Nucleus accumbens (tissue), 56 donors: ENCODE measurements around the gene AGBL4.

ENCODE experiments used
- DNase-seq, 56 donors: peaks; one replicate each; lab custom pipeline; 2025; lab: John Stamatoyannopoulos, UW

Gene AGBL4

GRCh38 chr1:48789903-48790302 is 1233.9 kb downstream of the AGBL4 start:
- DNase-seq, result no peak

- DNase-seq, result no peak
Observed at GRCh38 chr1:48785869-48786268, 1237.9 kb downstream of the AGBL4 start.

GRCh38 chr1:48784301-48784700 is 1239.5 kb downstream of the AGBL4 start:
- DNase-seq, result no peak

GRCh38 chr1:48777219-48777895 is 1246.4 kb downstream of the AGBL4 start:
- peak in 6 of 56 donors; percentile 5 to 35 (median 15) for DNase-seq

DNA sequence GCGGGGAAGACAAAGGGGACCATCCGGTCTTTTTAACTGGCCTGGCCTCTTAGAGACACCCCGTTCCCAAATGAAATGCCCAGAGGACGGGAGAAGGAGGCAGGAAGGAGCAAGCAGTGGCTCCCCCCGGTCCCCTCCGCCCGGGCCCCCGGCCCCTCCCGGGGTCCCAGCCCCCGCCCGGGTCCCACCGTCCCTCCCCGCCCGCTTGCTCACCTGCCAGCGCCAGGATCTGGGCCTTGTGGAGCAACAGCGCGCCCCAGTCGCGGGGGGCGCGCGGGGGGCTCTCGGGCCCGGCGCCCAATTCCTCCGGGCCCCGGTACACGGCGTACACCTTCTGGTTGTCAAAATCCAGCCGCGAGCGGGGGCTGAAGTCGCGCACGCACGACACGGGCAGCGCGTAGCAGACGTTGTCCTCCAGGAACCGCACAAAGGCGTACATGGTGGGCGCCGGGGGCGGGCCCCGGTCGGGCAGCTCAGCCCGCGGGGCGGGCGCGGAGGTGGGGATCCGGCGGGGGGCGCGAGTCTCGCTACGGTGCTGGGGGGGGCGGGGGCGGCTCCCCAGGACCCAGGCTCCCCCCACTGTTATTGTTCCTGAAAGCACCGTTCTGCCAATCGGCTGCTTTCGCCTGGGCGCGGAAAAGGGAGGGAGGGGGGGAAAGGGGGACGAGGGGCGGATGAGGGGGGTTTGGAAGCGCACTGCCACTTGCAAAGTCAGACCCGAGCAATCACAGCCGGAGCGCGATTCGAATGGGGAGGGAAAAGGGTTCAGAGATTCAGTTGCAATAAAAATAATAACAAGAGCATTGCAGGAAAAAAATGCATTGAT is 1247.1 kb downstream of the AGBL4 start, which contains the start of gene BEND5:
Gene BEND5, minus strand, starts transcription at position 499 of the 826 bp plus-strand sequence. Its CDS starts 60 bp downstream, at position 439.
- DNase-seq, result peak in 55 of 56 donors; percentile 22 to 88 (median 67)

- peak in 1 of 56 donors; percentile 2 for DNase-seq
Observed at GRCh38 chr1:48775831-48776392, 1247.8 kb downstream of the AGBL4 start.

DNA sequence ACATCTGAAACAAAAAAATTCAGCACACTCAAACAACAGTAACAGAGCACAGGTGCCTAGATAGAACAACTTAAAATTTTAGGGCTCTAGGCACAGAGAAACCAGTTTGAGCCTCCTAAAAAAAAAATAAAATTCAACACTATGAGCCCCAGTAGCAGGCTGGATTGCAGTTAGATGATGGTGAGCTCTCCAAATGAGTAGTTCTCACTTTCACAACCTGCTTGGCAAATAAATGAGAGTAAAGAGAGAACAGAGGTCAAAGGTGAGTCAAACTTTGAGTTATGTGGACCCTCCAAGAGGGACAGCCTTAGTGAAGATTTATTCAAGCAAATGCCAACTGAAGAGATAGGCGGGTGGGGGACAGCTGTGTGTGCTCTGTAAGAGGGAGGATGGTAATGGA is 1250.6 kb downstream of the AGBL4 start:
- DNase-seq, result no peak

GRCh38 chr1:48772211-48772610 is 1251.5 kb downstream of the AGBL4 start:
- no peak for DNase-seq

DNA sequence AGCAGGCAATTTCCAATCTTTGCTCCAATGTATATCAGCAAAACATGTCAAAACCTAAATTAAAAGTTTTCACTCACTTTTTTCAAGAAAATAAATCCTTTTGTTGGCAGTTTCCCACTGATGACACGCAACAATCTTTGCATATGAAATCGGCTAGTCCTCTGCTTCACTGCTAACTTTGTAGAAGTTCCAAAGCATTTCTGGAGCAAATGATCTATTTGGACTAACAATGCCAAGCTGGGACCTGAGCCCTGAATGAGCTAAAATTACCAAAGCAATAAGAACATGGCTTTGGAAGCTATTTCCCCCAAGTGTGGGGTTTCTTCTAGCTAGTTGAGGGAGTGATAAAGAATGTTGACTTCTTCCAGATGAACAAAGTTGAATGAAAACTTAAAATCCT is 1252.2 kb downstream of the AGBL4 start:
- no peak for DNase-seq

DNA sequence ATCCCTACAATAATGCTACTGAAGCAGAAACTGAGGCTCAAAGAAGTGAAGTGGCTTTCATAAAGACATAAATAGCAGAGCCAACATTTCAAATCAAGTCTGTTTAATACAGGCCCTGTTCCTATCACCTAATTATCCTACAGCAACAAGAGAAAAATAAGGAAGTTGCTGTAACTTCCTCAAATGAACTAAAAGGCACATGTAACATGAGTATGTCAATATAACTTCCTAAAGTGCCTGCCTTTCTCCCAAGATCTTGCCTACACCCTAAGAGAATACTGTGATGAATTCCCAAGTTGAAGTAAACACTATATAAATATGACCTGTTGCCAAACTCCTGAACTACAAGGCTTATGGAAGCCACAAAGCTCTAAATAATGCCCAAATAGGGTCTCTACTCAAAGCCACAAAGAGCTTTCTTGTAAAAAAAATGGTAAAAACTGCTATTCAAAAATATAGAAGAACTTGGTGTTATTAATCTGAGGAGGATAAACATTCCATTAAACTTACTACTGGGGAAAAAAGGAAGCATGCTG is 1255.7 kb downstream of the AGBL4 start:
- no peak for DNase-seq

DNA sequence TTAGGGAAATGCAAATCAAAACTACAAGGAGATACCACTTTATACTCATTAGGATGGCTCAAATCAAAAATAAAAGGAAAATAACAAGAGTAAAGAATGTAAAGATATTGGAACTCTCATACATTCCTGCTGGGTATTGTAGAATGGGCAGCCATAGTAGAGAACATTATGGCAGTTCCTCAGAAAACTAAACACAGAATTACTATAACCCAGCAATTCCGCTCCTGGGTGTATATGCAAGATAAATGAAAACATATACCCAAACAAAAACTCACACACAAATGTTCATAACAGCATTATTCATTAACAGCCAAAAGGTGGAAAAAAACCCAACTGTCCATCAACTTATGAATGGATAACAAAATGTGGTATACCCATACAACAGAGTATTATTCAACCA is 1258.4 kb downstream of the AGBL4 start:
- no peak for DNase-seq

DNA sequence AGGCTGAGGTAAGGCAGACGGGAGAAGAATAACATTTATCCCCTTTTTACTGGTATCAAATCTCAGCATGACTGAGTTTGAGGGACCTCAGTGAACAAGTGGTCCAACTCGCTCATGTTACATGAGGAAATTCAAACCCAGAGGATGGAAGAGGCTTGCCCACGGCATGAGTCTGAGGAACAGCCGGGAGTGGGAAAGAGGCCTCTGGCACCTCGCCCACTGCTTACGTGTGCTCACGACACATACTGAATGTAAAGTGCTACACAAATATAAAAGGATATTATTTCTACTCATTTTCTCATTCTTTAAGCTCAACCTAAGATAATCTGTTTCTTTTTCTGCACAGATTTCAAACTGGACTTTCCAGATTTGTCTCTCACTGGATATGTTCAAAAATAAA is 1261.8 kb downstream of the AGBL4 start:
- peak in 5 of 56 donors; percentile 4 to 25 (median 7) for DNase-seq

DNA sequence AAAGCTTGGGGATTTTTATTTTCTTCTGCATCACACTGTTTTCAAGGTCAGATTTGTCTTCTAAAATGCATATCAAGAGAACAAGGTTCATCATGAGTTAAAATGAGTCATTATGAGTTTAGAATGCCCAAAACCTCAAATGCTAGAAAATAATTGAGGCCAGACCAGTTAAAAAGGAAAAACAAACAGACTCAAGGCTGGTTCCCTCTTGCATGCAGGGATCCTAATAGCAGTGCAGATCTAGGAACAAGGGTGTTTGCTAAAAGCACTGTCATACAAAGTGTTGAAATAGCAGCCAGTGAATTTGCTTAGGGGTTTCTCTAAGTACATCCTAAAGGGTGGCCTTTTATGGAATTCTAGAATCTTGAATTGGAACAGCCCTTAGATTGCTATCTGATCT is 1262.3 kb downstream of the AGBL4 start:
- DNase-seq, result no peak

GRCh38 chr1:48760857-48761256 is 1262.9 kb downstream of the AGBL4 start:
- no peak for DNase-seq

- DNase-seq, result no peak
Observed at GRCh38 chr1:48758976-48759375, 1264.8 kb downstream of the AGBL4 start.

DNA sequence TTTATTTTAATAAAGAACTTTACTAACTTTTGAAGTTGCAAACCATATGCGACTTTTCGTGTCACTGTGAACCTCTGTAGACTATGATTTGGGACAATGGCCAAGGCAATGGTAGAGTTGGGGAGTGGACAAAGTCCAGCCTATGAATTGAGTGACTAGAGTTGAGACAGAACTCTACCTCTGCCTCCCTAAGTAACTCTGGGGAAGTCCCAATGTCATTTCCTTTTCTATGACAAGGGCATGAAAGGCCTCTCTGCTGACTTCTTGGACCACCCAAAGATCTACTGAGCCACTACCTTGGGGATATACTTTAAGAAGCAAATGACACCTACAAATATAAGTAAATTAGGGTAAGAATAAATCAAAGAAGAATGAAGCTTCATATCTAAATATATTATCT is 1266.4 kb downstream of the AGBL4 start:
- no peak for DNase-seq

DNA sequence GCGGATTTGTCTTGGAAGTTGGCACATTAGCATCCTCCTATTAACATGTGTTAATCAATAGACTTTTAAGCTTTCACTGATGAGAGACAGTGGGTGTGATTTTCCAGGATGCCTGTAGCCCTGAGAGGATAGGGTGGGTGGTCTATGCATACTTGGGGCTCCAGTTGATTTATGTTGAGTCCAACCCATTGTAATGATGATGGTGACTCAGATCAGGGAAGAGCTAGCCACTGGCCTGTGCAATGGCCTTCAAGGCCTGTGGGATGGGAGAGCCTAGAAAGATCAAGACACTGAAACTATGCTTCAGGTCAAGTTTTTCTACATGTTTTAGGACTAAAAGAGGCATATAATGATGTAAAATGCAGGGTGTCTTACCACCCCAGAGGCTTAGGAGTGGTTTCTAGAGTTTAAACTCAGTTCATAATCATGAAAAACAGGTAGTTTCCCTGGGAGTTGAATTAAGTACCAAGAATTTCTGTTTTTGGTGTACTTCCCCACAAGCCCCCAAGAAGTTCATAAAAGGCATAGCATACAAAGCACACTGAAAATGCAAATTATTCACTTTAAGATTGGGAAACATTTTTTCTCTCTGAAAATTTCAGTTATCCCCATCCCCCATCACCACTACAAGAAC is 1267.0 kb downstream of the AGBL4 start:
- DNase-seq, result no peak

- no peak for DNase-seq
Observed at GRCh38 chr1:48753293-48753692, 1270.5 kb downstream of the AGBL4 start.

DNA sequence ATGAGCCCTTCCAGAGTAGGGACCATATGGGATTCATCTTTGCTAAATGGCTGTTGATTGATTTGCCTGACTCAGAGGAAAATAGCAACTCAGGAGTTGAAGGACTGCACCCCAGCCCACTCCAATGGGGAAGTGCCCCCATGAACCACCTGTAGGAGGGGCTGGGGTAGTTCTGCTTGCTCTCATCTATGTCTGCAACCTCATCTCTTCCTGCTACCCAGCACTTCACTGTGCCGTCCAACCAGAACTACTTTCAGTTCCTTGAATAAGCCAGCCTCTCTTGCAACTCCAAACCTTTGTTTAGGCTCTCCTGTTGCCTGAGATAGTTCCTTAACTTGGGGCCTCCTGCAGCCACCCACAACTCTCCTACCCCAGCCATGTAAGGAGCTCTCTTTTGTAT is 1273.6 kb downstream of the AGBL4 start:
- DNase-seq, result no peak

DNA sequence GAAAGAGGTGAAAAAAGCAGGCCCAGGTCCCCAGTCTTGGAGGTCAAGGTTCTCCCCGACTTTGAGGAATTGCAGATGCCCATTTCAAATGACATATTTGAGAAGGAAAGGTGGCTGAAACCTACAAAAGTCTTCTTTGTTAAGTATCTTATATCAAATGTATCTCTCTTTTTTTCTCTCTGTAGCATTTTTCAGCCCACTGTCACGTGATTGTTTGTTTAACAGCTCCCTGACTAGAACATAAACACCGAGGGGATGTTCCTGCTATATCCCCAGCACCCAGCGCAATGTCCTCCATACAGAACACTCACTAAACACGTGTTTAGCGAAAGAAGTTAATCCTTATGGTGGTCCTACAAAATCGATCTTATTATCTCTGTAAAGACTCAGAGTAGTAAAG is 1274.7 kb downstream of the AGBL4 start:
- no peak for DNase-seq

GRCh38 chr1:48746906-48747305 is 1276.8 kb downstream of the AGBL4 start:
- no peak for DNase-seq
